ENCODE data around the gene ZNF791. TPM values are rescaled to one million over a fixed set of nuclear protein-coding genes. Genes with fewer than 3 reads are reported as not detected.

Gene ZNF791
- total and polyA plus RNA-seq, 2 of the 13 experiments (the other 11 are each of a cell fraction or from before 2014, with no cell fraction given), result 12.8 to 17.4 TPM

DNA sequence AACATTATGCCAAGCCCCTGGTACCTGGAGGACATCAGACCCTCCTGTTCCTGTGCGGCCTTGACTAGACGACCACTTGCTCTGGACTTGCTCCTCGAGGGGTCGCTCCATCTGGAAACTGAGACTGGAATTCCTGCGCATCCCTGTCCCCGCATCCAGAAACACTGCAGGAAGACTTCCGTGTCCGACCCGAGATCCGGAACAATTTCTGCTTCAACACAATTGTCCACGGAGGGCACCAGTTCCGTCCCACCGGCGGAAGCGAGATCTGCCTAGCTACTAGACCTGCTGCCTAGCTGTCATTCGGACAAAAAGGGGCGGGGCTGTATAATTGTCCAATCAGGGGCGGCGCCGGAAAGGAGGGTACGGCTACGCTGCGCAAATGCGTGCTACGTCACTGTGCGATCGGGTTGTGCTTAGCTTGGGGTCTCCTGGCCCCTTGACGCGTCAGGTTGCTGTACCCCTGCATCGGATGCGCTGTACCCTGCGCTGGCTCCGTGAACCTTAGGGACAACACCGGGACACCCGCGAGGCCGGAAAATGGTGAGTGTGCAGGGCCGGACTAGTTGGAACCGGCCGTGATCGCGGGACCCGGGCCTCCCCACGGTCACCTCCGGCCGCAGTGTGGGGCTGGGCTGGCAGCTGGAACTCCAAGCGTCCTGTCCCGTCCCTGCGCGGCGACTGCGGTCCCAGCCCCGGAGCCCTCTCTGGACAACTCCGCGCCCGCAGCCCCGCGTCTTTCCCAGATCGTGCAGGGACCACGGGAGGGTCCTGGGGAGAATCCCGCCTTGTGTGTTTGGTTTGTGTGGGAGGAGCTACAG is at the start of gene ZNF791, which contains the start of gene ZNF490 (continued):
- TF ChIP-seq ZSCAN9 (CRISPR knock-in tag; IDR thresholded peaks at IDR 0.05; ENCODE audit: borderline replicate concordance) (peak; percentile 84), GZF1 (CRISPR knock-in tag; IDR thresholded peaks at IDR 0.05) (no peak; the same call in 1 of the 2 replicates), GLMP (CRISPR knock-in tag; IDR thresholded peaks at IDR 0.05; ENCODE audit: borderline replicate concordance) (no peak), PAF1 (CRISPR knock-in tag; IDR thresholded peaks at IDR 0.05) (no peak), RORA (CRISPR knock-in tag; IDR thresholded peaks at IDR 0.05) (no peak), PCBP2 (optimal IDR thresholded peaks at IDR 0.05; ENCODE audit: low read depth, low read length, poor library complexity, severe bottlenecking) (no peak), ZNF296 (CRISPR knock-in tag; conservative IDR thresholded peaks at IDR 0.05) (no peak), ZNF276 (CRISPR knock-in tag; IDR thresholded peaks at IDR 0.05; ENCODE audit: low read depth) (no peak), ZNF354B (CRISPR knock-in tag; IDR thresholded peaks at IDR 0.05) (no peak), RARA (CRISPR knock-in tag; IDR thresholded peaks at IDR 0.05) (no peak; the same call in 1 of the 2 replicates), ZNF83 (CRISPR knock-in tag; IDR thresholded peaks at IDR 0.05; ENCODE audit: borderline replicate concordance) (0 out of 2 replicates have a peak, but pooled peaks have one; percentile 40), POGK (CRISPR knock-in tag; conservative IDR thresholded peaks at IDR 0.05) (0 out of 2 replicates have a peak, but pooled peaks have one; percentile 25), ZNF292 (CRISPR knock-in tag; IDR thresholded peaks at IDR 0.05; ENCODE audit: borderline replicate concordance, low read depth) (peak; percentile 64; the same call in 1 of the 2 replicates)
- TF ChIP-seq, protein P1, sequence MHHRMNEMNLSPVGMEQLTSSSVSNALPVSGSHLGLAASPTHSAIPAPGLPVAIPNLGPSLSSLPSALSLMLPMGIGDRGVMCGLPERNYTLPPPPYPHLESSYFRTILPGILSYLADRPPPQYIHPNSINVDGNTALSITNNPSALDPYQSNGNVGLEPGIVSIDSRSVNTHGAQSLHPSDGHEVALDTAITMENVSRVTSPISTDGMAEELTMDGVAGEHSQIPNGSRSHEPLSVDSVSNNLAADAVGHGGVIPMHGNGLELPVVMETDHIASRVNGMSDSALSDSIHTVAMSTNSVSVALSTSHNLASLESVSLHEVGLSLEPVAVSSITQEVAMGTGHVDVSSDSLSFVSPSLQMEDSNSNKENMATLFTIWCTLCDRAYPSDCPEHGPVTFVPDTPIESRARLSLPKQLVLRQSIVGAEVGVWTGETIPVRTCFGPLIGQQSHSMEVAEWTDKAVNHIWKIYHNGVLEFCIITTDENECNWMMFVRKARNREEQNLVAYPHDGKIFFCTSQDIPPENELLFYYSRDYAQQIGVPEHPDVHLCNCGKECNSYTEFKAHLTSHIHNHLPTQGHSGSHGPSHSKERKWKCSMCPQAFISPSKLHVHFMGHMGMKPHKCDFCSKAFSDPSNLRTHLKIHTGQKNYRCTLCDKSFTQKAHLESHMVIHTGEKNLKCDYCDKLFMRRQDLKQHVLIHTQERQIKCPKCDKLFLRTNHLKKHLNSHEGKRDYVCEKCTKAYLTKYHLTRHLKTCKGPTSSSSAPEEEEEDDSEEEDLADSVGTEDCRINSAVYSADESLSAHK (CRISPR knock-in tag; IDR thresholded peaks at IDR 0.05; ENCODE audit: borderline replicate concordance), result no peak
- TF ChIP-seq, protein P2, sequence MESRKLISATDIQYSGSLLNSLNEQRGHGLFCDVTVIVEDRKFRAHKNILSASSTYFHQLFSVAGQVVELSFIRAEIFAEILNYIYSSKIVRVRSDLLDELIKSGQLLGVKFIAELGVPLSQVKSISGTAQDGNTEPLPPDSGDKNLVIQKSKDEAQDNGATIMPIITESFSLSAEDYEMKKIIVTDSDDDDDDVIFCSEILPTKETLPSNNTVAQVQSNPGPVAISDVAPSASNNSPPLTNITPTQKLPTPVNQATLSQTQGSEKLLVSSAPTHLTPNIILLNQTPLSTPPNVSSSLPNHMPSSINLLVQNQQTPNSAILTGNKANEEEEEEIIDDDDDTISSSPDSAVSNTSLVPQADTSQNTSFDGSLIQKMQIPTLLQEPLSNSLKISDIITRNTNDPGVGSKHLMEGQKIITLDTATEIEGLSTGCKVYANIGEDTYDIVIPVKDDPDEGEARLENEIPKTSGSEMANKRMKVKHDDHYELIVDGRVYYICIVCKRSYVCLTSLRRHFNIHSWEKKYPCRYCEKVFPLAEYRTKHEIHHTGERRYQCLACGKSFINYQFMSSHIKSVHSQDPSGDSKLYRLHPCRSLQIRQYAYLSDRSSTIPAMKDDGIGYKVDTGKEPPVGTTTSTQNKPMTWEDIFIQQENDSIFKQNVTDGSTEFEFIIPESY (CRISPR knock-in tag; IDR thresholded peaks at IDR 0.05), result no peak
- TF ChIP-seq, protein P3, sequence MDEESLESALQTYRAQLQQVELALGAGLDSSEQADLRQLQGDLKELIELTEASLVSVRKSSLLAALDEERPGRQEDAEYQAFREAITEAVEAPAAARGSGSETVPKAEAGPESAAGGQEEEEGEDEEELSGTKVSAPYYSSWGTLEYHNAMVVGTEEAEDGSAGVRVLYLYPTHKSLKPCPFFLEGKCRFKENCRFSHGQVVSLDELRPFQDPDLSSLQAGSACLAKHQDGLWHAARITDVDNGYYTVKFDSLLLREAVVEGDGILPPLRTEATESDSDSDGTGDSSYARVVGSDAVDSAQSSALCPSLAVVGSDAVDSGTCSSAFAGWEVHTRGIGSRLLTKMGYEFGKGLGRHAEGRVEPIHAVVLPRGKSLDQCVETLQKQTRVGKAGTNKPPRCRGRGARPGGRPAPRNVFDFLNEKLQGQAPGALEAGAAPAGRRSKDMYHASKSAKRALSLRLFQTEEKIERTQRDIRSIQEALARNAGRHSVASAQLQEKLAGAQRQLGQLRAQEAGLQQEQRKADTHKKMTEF (CRISPR knock-in tag; IDR thresholded peaks at IDR 0.05), result peak; percentile 81
